ENCODE measurements around the gene DLG2.

GRCh38 chr11:83480811-83481210, 2146.3 kb downstream of the DLG2 start:
- TF ChIP-seq POLR2A (IDR thresholded peaks at IDR 0.05) (no peak), CTCF (IDR thresholded peaks at IDR 0.05) (no peak)
